ENCODE data around the gene HAAO. TPM values are rescaled to one million over a fixed set of nuclear protein-coding genes. Genes with fewer than 3 reads are reported as not detected.
A peak's percentile ranks its signal among the peaks of the same experiment; 100 is the strongest.

The HAAO gene
- total RNA-seq, 1 experiment from 2014 or later, result 8.0 TPM

GRCh38 chr2:42799881-42800280 is 7.5 kb upstream of the HAAO start:
- DNase-seq (ENCODE audit: low spot score), result no peak
- Mint-ChIP-seq H3K27ac (no peak overlapping the region), H3K4me1 (peaks cover 16% of the 10 kb centered on the region), H3K9me3 (peaks cover 7% of the 10 kb centered on the region), H3K4me3 (no peak overlapping the region), H3K27me3 (ENCODE audit: low read depth) (0 out of 2 replicates have a peak, but pooled peaks cover 3% of the 10 kb centered on the region), H3K36me3 (0 out of 2 replicates have a peak, but pooled peaks cover 3% of the 10 kb centered on the region)
- TF ChIP-seq GABPB1 (CRISPR knock-in tag; IDR thresholded peaks at IDR 0.05) (0 out of 2 replicates have a peak, but pooled peaks have one; percentile 39), ZNF396 (CRISPR knock-in tag; IDR thresholded peaks at IDR 0.05; ENCODE audit: borderline replicate concordance) (no peak)
- ChIA-PET CTCF (interaction anchor here (1.0 to 1.9 kb wide), 4 partner anchors 10 to 13 kb away, joined by 4 to 10 read pairs (median 6); no protein-coding TSS in a partner anchor), POLR2A (interaction anchor here (1.2 kb wide), 1 partner anchor 10 kb away, joined by 4 read pairs; no protein-coding TSS in a partner anchor)
- no peak for ATAC-seq

- DNase-seq (ENCODE audit: low spot score), result no peak
- H3K36me3 Mint-ChIP-seq, result 0 out of 2 replicates have a peak, but pooled peaks cover 3% of the 10 kb centered on the region
- no peak overlapping the region for H3K4me3 Mint-ChIP-seq
- POLR2A ChIA-PET, result no interaction called here
- 0 out of 2 replicates have a peak, but pooled peaks cover 7% of the 10 kb centered on the region for H3K27me3 Mint-ChIP-seq (ENCODE audit: low read depth)
- TF ChIP-seq GABPB1 (CRISPR knock-in tag; IDR thresholded peaks at IDR 0.05), result no peak
- no peak for TF ChIP-seq TEAD4 (CRISPR knock-in tag; IDR thresholded peaks at IDR 0.05)
- no peak for TF ChIP-seq NFE2L1 (CRISPR knock-in tag; IDR thresholded peaks at IDR 0.05)
- no peak for TF ChIP-seq ESRRA (CRISPR knock-in tag; IDR thresholded peaks at IDR 0.05; ENCODE audit: borderline replicate concordance)
- no peak for TF ChIP-seq ZNF317 (CRISPR knock-in tag; IDR thresholded peaks at IDR 0.05; ENCODE audit: borderline replicate concordance, low read depth)
- TF ChIP-seq EMX1 (CRISPR knock-in tag; IDR thresholded peaks at IDR 0.05), result no peak
- TF ChIP-seq ZNF263 (CRISPR knock-in tag; IDR thresholded peaks at IDR 0.05; ENCODE audit: low read depth), result no peak
- no peak for TF ChIP-seq ERG (CRISPR knock-in tag; IDR thresholded peaks at IDR 0.05)
- no peak for TF ChIP-seq ZMAT4 (CRISPR knock-in tag; IDR thresholded peaks at IDR 0.05)
- no peak for TF ChIP-seq TCF7 (CRISPR knock-in tag; IDR thresholded peaks at IDR 0.05; ENCODE audit: low read depth)
- no peak for TF ChIP-seq NR3C1 (CRISPR knock-in tag; conservative IDR thresholded peaks at IDR 0.05; ENCODE audit: low read depth)
- TF ChIP-seq USF2 (CRISPR knock-in tag; IDR thresholded peaks at IDR 0.05), result no peak
- no peak for TF ChIP-seq JAZF1 (CRISPR knock-in tag; IDR thresholded peaks at IDR 0.05)
- CTCF ChIA-PET, result interaction anchor here (5.8 kb wide), 1 partner anchor 14 kb away, joined by 70 read pairs; no protein-coding TSS in a partner anchor
- H3K4me1 Mint-ChIP-seq, result peaks cover 33% of the 10 kb centered on the region
- H3K9me3 Mint-ChIP-seq, result peaks cover 7% of the 10 kb centered on the region
- ATAC-seq, result no peak
- no peak overlapping the region for H3K27ac Mint-ChIP-seq
Measured at GRCh38 chr2:42797281-42797680, 4.9 kb upstream of the HAAO start.

GRCh38 chr2:42796427-42797248 is 4.3 kb upstream of the HAAO start:
- peaks cover 7% of the 10 kb centered on the region for H3K9me3 Mint-ChIP-seq
- ChIA-PET CTCF (interaction anchor here (1.8 to 5.8 kb wide), 2 partner anchors 15 to 133 kb away, joined by 7 to 70 read pairs; no protein-coding TSS in a partner anchor), POLR2A (no interaction called here)
- ATAC-seq, result no peak
- H3K27ac Mint-ChIP-seq, result no peak overlapping the region
- H3K27me3 Mint-ChIP-seq (ENCODE audit: low read depth), result peaks cover 12% of the 10 kb centered on the region
- peaks cover 38% of the 10 kb centered on the region for H3K4me1 Mint-ChIP-seq
- H3K36me3 Mint-ChIP-seq, result 0 out of 2 replicates have a peak, but pooled peaks cover 3% of the 10 kb centered on the region
- no peak for TF ChIP-seq CDX4 (CRISPR knock-in tag; IDR thresholded peaks at IDR 0.05; ENCODE audit: borderline replicate concordance)
- TF ChIP-seq PREB (CRISPR knock-in tag; IDR thresholded peaks at IDR 0.05; ENCODE audit: borderline replicate concordance), result no peak
- no peak for TF ChIP-seq GRHL2 (CRISPR knock-in tag; IDR thresholded peaks at IDR 0.05; ENCODE audit: insufficient replicate concordance, severe bottlenecking)
- TF ChIP-seq HMGA2 (CRISPR knock-in tag; IDR thresholded peaks at IDR 0.05), result no peak
- TF ChIP-seq PRDM15 (CRISPR knock-in tag; IDR thresholded peaks at IDR 0.05), result no peak
- no peak for TF ChIP-seq OVOL2 (CRISPR knock-in tag; IDR thresholded peaks at IDR 0.05; ENCODE audit: borderline replicate concordance)
- DNase-seq (ENCODE audit: low spot score), result no peak
- H3K4me3 Mint-ChIP-seq, result no peak overlapping the region

Data from WTC11 (cell line).